Measurements from ENCODE around the gene CACNA1B.

GRCh38 chr9:137905740-137906139, 28.2 kb downstream of the CACNA1B start:
- TF ChIP-seq CTCF (IDR thresholded peaks at IDR 0.05): no peak
- no peak for TF ChIP-seq POLR2A (IDR thresholded peaks at IDR 0.05)
